Epithelial cell of esophagus (primary cell): ENCODE results near the gene PRDM16.

Experiments used
- DNase-seq: peaks from one replicate; pipeline ENCODE4 v3.0.0; 2010; ENCODE audit warnings: low read depth
- H3K4me3 ChIP-seq: 2 replicates; pipeline ENCODE4 v1.5.1; 2011; ENCODE audit warnings: mild to moderate bottlenecking, low read length, control low read depth
- TF ChIP-seq, protein P1 (sequence below): IDR thresholded peaks from 2 replicates; pipeline ENCODE4 v1.5.1; 2011; ENCODE audit warnings: low read depth, mild to moderate bottlenecking, low read length, control low read depth, inconsistent platforms; ENCODE audit not compliant: insufficient read depth; ENCODE audit errors: missing control alignments

PRDM16 gene

GRCh38 chr1:3481046-3481445 lies 412.0 kb downstream of the PRDM16 start:
- no peak for DNase-seq
- TF ChIP-seq, protein P1, sequence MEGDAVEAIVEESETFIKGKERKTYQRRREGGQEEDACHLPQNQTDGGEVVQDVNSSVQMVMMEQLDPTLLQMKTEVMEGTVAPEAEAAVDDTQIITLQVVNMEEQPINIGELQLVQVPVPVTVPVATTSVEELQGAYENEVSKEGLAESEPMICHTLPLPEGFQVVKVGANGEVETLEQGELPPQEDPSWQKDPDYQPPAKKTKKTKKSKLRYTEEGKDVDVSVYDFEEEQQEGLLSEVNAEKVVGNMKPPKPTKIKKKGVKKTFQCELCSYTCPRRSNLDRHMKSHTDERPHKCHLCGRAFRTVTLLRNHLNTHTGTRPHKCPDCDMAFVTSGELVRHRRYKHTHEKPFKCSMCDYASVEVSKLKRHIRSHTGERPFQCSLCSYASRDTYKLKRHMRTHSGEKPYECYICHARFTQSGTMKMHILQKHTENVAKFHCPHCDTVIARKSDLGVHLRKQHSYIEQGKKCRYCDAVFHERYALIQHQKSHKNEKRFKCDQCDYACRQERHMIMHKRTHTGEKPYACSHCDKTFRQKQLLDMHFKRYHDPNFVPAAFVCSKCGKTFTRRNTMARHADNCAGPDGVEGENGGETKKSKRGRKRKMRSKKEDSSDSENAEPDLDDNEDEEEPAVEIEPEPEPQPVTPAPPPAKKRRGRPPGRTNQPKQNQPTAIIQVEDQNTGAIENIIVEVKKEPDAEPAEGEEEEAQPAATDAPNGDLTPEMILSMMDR, result no peak
- H3K4me3 ChIP-seq, result no peak overlapping the region

DNA sequence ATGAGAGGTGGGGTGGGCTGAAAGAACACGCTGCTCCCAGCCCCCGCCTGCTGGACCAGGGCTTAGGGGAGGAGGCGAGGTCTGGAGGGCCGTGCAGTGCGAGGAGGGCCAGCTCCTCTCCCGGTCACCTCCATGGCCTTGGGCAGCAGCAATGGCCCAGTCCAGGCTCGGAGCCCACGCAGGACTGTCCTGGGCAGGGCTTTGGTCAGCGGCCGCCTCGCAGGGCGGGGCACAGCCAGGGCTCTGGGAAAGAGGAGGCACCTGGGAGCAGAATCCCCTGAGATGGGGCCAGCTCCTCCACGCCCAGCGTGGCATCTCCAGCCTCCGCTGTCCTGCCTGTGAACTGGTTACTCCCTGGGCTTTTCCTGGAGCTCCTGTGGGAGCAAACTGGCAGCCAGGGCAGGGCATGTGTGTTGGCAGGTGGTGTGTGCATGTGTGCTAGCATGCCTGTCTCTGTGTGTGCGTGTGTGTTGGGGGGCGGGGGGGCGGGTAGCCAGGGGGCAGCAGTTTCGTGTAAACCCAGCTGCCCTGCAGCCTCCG lies 412.9 kb downstream of the PRDM16 start:
- no peak for DNase-seq
- H3K4me3 ChIP-seq, result no peak overlapping the region
- TF ChIP-seq, protein P1, result no peak

DNA sequence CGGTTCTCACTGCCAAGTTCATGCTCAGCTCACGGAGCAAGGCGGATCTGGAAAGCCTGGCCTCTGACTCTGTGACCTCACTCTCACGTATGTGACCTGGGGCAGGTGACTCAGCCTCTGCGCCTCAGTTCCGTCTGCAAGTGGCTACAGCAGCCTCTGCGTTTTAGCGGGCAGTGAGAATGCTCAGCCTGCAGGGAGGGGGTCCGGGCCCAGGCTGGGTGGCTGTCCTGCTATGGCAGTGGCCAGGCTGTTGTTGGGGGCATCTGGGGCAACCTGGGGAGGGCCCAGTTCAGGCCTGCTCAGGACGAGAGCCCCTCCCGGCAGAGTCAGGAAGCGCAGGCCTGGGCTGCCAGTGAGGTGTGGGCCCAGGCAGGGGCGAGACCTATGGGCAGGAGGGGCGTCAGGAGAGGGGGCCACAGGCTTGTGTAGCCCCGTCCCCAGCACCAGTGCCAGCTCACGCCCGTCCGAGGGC lies 413.4 kb downstream of the PRDM16 start:
- TF ChIP-seq, protein P1, result peak; percentile 43
- DNase-seq, result peak; percentile 85
- H3K4me3 ChIP-seq, result no peak overlapping the region

- TF ChIP-seq, protein P1, result no peak
- no peak for DNase-seq
- H3K4me3 ChIP-seq, result no peak overlapping the region
Measured at GRCh38 chr1:3483380-3483779, 414.4 kb downstream of the PRDM16 start.

DNA sequence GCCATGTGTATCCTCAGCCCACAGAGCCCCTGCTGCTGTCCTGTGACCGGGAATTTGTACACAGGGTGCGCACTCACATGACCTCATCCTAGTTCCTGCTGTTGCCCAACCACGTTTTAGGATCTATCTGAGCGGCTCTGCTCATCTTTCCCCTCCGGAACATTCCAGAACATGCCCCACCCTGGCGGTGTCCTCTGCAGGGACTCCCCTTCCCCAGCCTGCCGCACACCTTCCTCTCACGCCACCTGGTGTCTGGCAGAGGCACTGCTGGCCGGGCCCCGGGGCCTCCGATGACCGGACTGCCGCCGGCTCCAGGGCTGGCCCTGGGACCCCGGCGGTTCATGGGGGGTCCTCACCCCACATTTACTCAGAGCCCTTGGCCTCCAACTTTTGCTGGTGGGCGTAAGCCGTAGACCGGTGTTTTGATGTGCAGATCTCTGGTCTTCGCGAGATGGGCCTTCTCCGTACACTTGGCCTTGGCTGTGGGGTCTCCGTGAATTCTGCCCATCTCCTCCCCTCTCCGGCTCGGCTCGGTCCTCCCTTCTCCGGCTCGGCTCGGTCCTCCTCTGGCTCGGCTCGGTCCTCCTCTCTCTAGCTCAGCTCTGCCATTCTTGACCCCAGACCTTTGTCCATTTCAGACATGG lies 414.9 kb downstream of the PRDM16 start:
- TF ChIP-seq, protein P1, result peak; percentile 90
- peak; percentile 48 for DNase-seq
- no peak overlapping the region for H3K4me3 ChIP-seq

DNA sequence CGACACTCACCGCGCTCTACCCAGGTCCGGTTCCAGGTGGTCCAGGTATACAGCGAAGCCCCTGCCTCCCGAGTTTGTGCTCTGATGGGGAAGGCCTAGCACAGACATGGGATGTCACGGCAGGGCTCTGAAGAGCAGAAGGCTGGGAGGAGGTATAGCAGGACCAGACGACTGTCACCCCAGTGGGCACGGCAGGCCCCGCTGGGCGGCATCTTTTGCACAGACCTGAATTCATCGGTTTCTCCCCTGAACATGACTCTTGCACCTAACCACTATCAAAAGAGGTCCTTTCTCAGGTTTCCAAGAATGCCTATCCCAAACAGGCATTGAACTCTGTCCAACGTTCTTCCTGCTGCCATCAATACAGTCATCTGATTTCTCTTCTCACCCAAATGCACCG lies 416.0 kb downstream of the PRDM16 start:
- TF ChIP-seq, protein P1, result no peak
- no peak overlapping the region for H3K4me3 ChIP-seq
- DNase-seq, result no peak
